SK-N-DZ (cell line): Measurements from ENCODE around the gene EPS8.
"Not testable (repeated sequence)": the region's sequence is repeated elsewhere in the genome, so short reads cannot be mapped to it uniquely, and the experiment has no call there.

Experiments
- DNase-seq: peaks from one replicate; pipeline ENCODE4 v3.0.0-alpha.2; 2015; ENCODE audit warnings: low spot score

EPS8 gene

GRCh38 chr12:15648558-15648957 lies 140.6 kb downstream of the EPS8 start:
- DNase-seq = no peak

GRCh38 chr12:15646581-15646980 lies 142.6 kb downstream of the EPS8 start:
- DNase-seq = no peak

GRCh38 chr12:15644700-15645099 lies 144.5 kb downstream of the EPS8 start:
- DNase-seq = no peak

- DNase-seq = no peak
Observed at GRCh38 chr12:15638231-15638630, 151.0 kb downstream of the EPS8 start.

- no peak for DNase-seq
Observed at GRCh38 chr12:15636060-15636890, 152.9 kb downstream of the EPS8 start.

- no peak for DNase-seq
Observed at GRCh38 chr12:15634010-15634683, 155.0 kb downstream of the EPS8 start.

GRCh38 chr12:15633201-15633600 lies 156.0 kb downstream of the EPS8 start:
- DNase-seq = no peak

GRCh38 chr12:15632708-15633107 lies 156.5 kb downstream of the EPS8 start:
- DNase-seq = no peak

GRCh38 chr12:15631007-15631715 lies 158.0 kb downstream of the EPS8 start:
- DNase-seq = no peak

- no peak for DNase-seq
Observed at GRCh38 chr12:15629761-15630160, 159.4 kb downstream of the EPS8 start.

GRCh38 chr12:15629108-15629507 lies 160.1 kb downstream of the EPS8 start:
- no peak for DNase-seq

- DNase-seq = no peak
Observed at GRCh38 chr12:15627995-15628945, 160.9 kb downstream of the EPS8 start.

GRCh38 chr12:15625075-15625474 lies 164.1 kb downstream of the EPS8 start:
- DNase-seq = no peak

GRCh38 chr12:15620741-15621539 lies 168.2 kb downstream of the EPS8 start:
- no peak for DNase-seq

- DNase-seq = not testable (repeated sequence)
Observed at GRCh38 chr12:15616495-15616894, 172.7 kb downstream of the EPS8 start.

GRCh38 chr12:15613981-15614380 lies 175.2 kb downstream of the EPS8 start:
- DNase-seq = no peak

GRCh38 chr12:15608941-15609340 lies 180.2 kb downstream of the EPS8 start:
- no peak for DNase-seq

- DNase-seq = no peak
Observed at GRCh38 chr12:15608406-15608805, 180.8 kb downstream of the EPS8 start.

- no peak for DNase-seq
Observed at GRCh38 chr12:15605881-15606590, 183.2 kb downstream of the EPS8 start.
